Liver (tissue), 9 donors: ENCODE results near the gene MZT2B. TPM values are rescaled to one million over a fixed set of nuclear protein-coding genes. Genes with fewer than 3 reads are reported as not detected.
"Not testable (repeated sequence)": the region's sequence is repeated elsewhere in the genome, so short reads cannot be mapped to it uniquely, and the experiment has no call there.

Source experiments
- DNase-seq: peaks from one replicate; pipeline ENCODE4 v3.0.0-alpha.2; 2017; ENCODE audit warnings: low spot score
- H3K27ac ChIP-seq, 2 donors: one replicate each; pipeline ENCODE4 v1.7.0; 2013; ENCODE audit warnings: inconsistent platforms in 2 of 2, low read length in 2 of 2, control low read depth in 1 of 2, low read depth in 1 of 2, mild to moderate bottlenecking in 1 of 2
- H3K27me3 ChIP-seq, 4 donors: one replicate each; pipeline versions ENCODE4 v1.6.1 to v1.7.0; 2013; ENCODE audit warnings: low read length in 3 of 4, inconsistent platforms in 1 of 4, mild to moderate bottlenecking in 1 of 4, moderate library complexity in 1 of 4; ENCODE audit not compliant: control insufficient read depth in 4 of 4, insufficient read depth in 4 of 4
- H3K36me3 ChIP-seq, 4 donors: one replicate each; pipeline versions ENCODE4 v1.6.1 to v1.7.0; 2013; ENCODE audit warnings: low read length in 3 of 4, mild to moderate bottlenecking in 3 of 4, low read depth in 1 of 4, moderate library complexity in 1 of 4; ENCODE audit not compliant: control insufficient read depth in 4 of 4, insufficient read depth in 3 of 4
- H3K4me1 ChIP-seq, 4 donors: one replicate each; pipeline versions ENCODE4 v1.6.1 to v1.7.0; 2013; ENCODE audit warnings: low read length in 3 of 4, mild to moderate bottlenecking in 3 of 4, moderate library complexity in 1 of 4; ENCODE audit not compliant: control insufficient read depth in 4 of 4, insufficient read depth in 4 of 4
- H3K4me3 ChIP-seq, 3 donors: one replicate each; pipeline versions ENCODE4 v1.6.1 to v1.7.0; 2013; ENCODE audit warnings: low read length in 3 of 3, control low read depth in 1 of 3, low read depth in 1 of 3, mild to moderate bottlenecking in 1 of 3
- H3K9ac ChIP-seq, 2 donors: one replicate each; pipeline ENCODE4 v1.7.0; 2013; ENCODE audit warnings: low read length in 2 of 2, mild to moderate bottlenecking in 2 of 2, moderate library complexity in 2 of 2, control low read depth in 1 of 2, low read depth in 1 of 2
- H3K9me3 ChIP-seq, 4 donors: one replicate each; pipeline versions ENCODE4 v1.6.1 to v1.7.0; 2013; ENCODE audit warnings: low read length in 3 of 4; ENCODE audit not compliant: control insufficient read depth in 4 of 4
- ATF3 ChIP-seq: IDR thresholded peaks from 2 replicates; pipeline ENCODE4 v1.6.1; 2016; ENCODE audit warnings: antibody characterized with exemption
- CTCF ChIP-seq: fragments of 150-350 bp; IDR thresholded peaks from 2 replicates; pipeline ENCODE4 v1.5.1; 2017; ENCODE audit warnings: improper control_type of control experiment, low read depth, low read length; ENCODE audit not compliant: missing input control
- FOXA1 ChIP-seq: IDR thresholded peaks from 2 replicates; pipeline ENCODE4 v1.6.1; 2016; ENCODE audit warnings: antibody characterized with exemption
- FOXA2 ChIP-seq: IDR thresholded peaks from 2 replicates; pipeline ENCODE4 v1.6.1; 2016; ENCODE audit warnings: antibody characterized with exemption
- HNF4G ChIP-seq: IDR thresholded peaks from 2 replicates; pipeline ENCODE4 v1.6.1; 2016; ENCODE audit warnings: antibody characterized with exemption
- JUND ChIP-seq, 2 donors: IDR thresholded peaks; 2 replicates each; pipeline ENCODE4 v1.6.1; 2016; ENCODE audit warnings: antibody characterized with exemption in 2 of 2
- MAX ChIP-seq: IDR thresholded peaks from 2 replicates; pipeline ENCODE4 v1.6.1; 2016; ENCODE audit warnings: antibody characterized with exemption
- NR2F2 ChIP-seq: IDR thresholded peaks from 2 replicates; pipeline ENCODE4 v1.6.1; 2016; ENCODE audit warnings: antibody characterized with exemption
- RAD21 ChIP-seq, 2 donors: IDR thresholded peaks; 2 replicates each; pipeline ENCODE4 v1.6.1; 2016; ENCODE audit warnings: antibody characterized with exemption in 2 of 2, mild to moderate bottlenecking in 2 of 2
- RXRA ChIP-seq, 2 donors: IDR thresholded peaks; 2 replicates each; pipeline ENCODE4 v1.6.1; 2017 to 2018; ENCODE audit warnings: antibody characterized with exemption in 2 of 2, mild to moderate bottlenecking in 1 of 2
- SP1 ChIP-seq: IDR thresholded peaks from 2 replicates; pipeline ENCODE4 v1.6.1; 2018; ENCODE audit warnings: antibody characterized with exemption, mild to moderate bottlenecking
- WGBS: extraction: QIAGEN DNeasy Blood & Tissue Kit; methylation state at CpG from one replicate; pipeline ENCODE4 v1.1.7; 2013; 5-methylcytosine and 5-hydroxymethylcytosine counted together
- polyA plus RNA-seq, 2 donors: library from polyadenylated mRNA; stranded (reverse) in 1 of 2; unstranded in 1 of 2; fragments of 200-250 nt in 1 of 2; fragments of >200 nt in 1 of 2; fragmentation: Nextera tagmentation in 1 of 2; extraction: Ambion mirVana in 1 of 2; gene quantifications; one replicate each; pipeline versions ENCODE4 v1.2.1 to v1.2.3, GENCODE V29; 2013 to 2015
- total RNA-seq, 2 donors: library from RNA; depleted of rRNA; stranded (reverse); fragments of >200 nt; gene quantifications; one replicate each; pipeline ENCODE4 v1.2.3, GENCODE V29; 2014
- donor health status: healthy.
- donor health status: healthy.
- donor health status: healthy.
- donor health status: healthy.
- donor health status: healthy.

The MZT2B gene
- total and polyA plus RNA-seq, 4 donors, result 32.0 to 143 (median 120) TPM

- H3K4me3 ChIP-seq, result no peak overlapping the region
- WGBS, result 92% methylated on average over 8 of the region's 8 CpGs
- no peaks in the 10 kb centered on the region for H3K9me3 ChIP-seq
- no peak for DNase-seq
- H3K9ac ChIP-seq, result no peak overlapping the region
- peaks cover 2 to 3% (median 3%) of the 10 kb centered on the region in 4 donors for H3K36me3 ChIP-seq
- TF ChIP-seq HNF4G (no peak), FOXA2 (no peak), MAX (no peak)
- no peaks in the 10 kb centered on the region for H3K27me3 ChIP-seq
- H3K4me1 ChIP-seq, result peaks cover 0 to 13% (median 7%) of the 10 kb centered on the region in 4 donors
- H3K27ac ChIP-seq, result no peak overlapping the region
Measured at GRCh38 chr2:130187268-130187667, 5.2 kb downstream of the MZT2B start.

GRCh38 chr2:130187859-130188792 is 6.1 kb downstream of the MZT2B start:
- not testable (repeated sequence) for H3K9ac ChIP-seq, H3K36me3 ChIP-seq, H3K4me3 ChIP-seq, H3K9me3 ChIP-seq, H3K4me1 ChIP-seq, H3K27me3 ChIP-seq, DNase-seq, H3K27ac ChIP-seq
- 95% methylated on average over 17 of the region's 17 CpGs for WGBS

- WGBS, result 91% methylated on average over 4 of the region's 4 CpGs
- DNase-seq, H3K27me3 ChIP-seq, H3K36me3 ChIP-seq, H3K27ac ChIP-seq, H3K9ac ChIP-seq, H3K9me3 ChIP-seq, H3K4me3 ChIP-seq, H3K4me1 ChIP-seq: not testable (repeated sequence)
Measured at GRCh38 chr2:130188958-130189357, 6.9 kb downstream of the MZT2B start.

- no peaks in the 10 kb centered on the region for H3K4me1 ChIP-seq
- no peaks in the 10 kb centered on the region for H3K27me3 ChIP-seq
- H3K9me3 ChIP-seq, result no peaks in the 10 kb centered on the region
- 92% methylated on average over 15 of the region's 15 CpGs for WGBS
- peaks cover 2 to 3% (median 3%) of the 10 kb centered on the region in 4 donors for H3K36me3 ChIP-seq
- no peak for DNase-seq
- no peak for TF ChIP-seq NR2F2
- no peak for TF ChIP-seq SP1
- TF ChIP-seq JUND (IDR thresholded peaks at IDR 0.05), result no peak
- TF ChIP-seq CTCF, result no peak
- no peak for TF ChIP-seq RAD21 (IDR thresholded peaks at IDR 0.05)
- no peak for TF ChIP-seq RXRA (IDR thresholded peaks at IDR 0.05)
- TF ChIP-seq FOXA1, result no peak
- TF ChIP-seq ATF3, result no peak
- no peak overlapping the region for H3K9ac ChIP-seq
- no peak overlapping the region for H3K27ac ChIP-seq
- no peak overlapping the region for H3K4me3 ChIP-seq
Measured at GRCh38 chr2:130190237-130190636, 8.2 kb downstream of the MZT2B start.

- H3K27ac ChIP-seq, H3K27me3 ChIP-seq, H3K9me3 ChIP-seq, H3K36me3 ChIP-seq, H3K4me1 ChIP-seq, H3K9ac ChIP-seq, H3K4me3 ChIP-seq, DNase-seq: not testable (repeated sequence)
- 93% methylated on average over 6 of the region's 6 CpGs for WGBS
Measured at GRCh38 chr2:130191319-130191718, 9.3 kb downstream of the MZT2B start.

- 76% methylated on average over 3 of the region's 3 CpGs for WGBS
- not testable (repeated sequence) for H3K4me1 ChIP-seq, H3K27me3 ChIP-seq, H3K36me3 ChIP-seq, H3K4me3 ChIP-seq, H3K9ac ChIP-seq, H3K9me3 ChIP-seq, H3K27ac ChIP-seq, DNase-seq
Measured at GRCh38 chr2:130192451-130192850, 10.4 kb downstream of the MZT2B start.
